ENCODE measurements around the gene PHYHD1.

Gene PHYHD1

DNA sequence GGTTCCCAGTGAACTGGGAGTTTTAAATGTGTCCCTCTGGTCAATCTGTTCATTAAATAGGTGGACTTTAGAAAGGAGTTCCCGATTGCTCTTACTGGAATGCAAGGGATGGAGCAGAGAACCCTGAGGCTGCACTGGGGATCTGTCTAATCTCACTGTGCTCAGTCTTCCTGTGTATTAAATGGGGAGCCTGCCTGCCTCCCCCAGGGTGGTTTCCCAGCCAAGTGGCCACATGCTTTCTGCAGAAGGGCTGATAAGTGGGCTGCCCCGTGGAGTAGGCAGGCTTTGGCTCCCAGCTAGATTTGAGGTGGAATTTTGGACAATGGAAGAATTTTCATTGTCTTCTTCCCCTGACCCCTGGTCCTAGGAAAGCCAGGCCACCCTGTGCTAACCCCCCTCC, 14.0 kb upstream of the PHYHD1 start:
- Histone ChIP-seq H3K4me2 (ENCODE audit: low read length) (no peak overlapping the region), H3K9me3 (ENCODE audit: control insufficient read depth, insufficient read depth, low read length) (no peaks in the 10 kb centered on the region), H3F3A (ENCODE audit: control insufficient read depth, insufficient read depth) (no peaks in the 10 kb centered on the region), H3K27ac (ENCODE audit: low read depth, low read length) (no peak overlapping the region), H3K4me3 (ENCODE audit: low read length) (no peak overlapping the region), H3K27me3 (ENCODE audit: control insufficient read depth, low read length) (no peaks in the 10 kb centered on the region), H3K36me3 (ENCODE audit: control insufficient read depth, low read length) (peaks cover 30% of the 10 kb centered on the region), H3K79me2 (ENCODE audit: control insufficient read depth, low read length) (peaks cover 7% of the 10 kb centered on the region), H3K4me1 (ENCODE audit: control insufficient read depth, low read length) (peaks cover 15% of the 10 kb centered on the region), H4K20me1 (ENCODE audit: control insufficient read depth, insufficient read depth, low read depth, low read length) (no peaks in the 10 kb centered on the region), H3K9me2 (replicated peaks; ENCODE audit: control insufficient read depth, low read length) (no peaks in the 10 kb centered on the region)
- TF ChIP-seq EZH2phosphoT487 (IDR thresholded peaks at IDR 0.05; ENCODE audit: borderline replicate concordance, low read length): no peak
- TF ChIP-seq, protein P1, sequence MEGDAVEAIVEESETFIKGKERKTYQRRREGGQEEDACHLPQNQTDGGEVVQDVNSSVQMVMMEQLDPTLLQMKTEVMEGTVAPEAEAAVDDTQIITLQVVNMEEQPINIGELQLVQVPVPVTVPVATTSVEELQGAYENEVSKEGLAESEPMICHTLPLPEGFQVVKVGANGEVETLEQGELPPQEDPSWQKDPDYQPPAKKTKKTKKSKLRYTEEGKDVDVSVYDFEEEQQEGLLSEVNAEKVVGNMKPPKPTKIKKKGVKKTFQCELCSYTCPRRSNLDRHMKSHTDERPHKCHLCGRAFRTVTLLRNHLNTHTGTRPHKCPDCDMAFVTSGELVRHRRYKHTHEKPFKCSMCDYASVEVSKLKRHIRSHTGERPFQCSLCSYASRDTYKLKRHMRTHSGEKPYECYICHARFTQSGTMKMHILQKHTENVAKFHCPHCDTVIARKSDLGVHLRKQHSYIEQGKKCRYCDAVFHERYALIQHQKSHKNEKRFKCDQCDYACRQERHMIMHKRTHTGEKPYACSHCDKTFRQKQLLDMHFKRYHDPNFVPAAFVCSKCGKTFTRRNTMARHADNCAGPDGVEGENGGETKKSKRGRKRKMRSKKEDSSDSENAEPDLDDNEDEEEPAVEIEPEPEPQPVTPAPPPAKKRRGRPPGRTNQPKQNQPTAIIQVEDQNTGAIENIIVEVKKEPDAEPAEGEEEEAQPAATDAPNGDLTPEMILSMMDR (IDR thresholded peaks at IDR 0.05; ENCODE audit: low read depth, low read length, poor library complexity, severe bottlenecking): no peak

DNA sequence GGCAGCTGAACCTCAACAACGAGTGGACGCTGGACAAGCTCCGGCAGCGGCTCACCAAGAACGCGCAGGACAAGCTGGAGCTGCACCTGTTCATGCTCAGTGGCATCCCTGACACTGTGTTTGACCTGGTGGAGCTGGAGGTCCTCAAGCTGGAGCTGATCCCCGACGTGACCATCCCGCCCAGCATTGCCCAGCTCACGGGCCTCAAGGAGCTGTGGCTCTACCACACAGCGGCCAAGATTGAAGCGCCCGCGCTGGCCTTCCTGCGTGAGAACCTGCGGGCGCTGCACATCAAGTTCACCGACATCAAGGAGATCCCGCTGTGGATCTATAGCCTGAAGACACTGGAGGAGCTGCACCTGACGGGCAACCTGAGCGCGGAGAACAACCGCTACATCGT, 12.4 kb upstream of the PHYHD1 start:
- H4K20me1 ChIP-seq (ENCODE audit: control insufficient read depth, insufficient read depth, low read depth, low read length): no peaks in the 10 kb centered on the region
- H3K9me2 ChIP-seq (replicated peaks; ENCODE audit: control insufficient read depth, low read length): no peaks in the 10 kb centered on the region
- no peaks in the 10 kb centered on the region for H3K9me3 ChIP-seq (ENCODE audit: control insufficient read depth, insufficient read depth, low read length)
- H3K36me3 ChIP-seq (ENCODE audit: control insufficient read depth, low read length): peaks cover 30% of the 10 kb centered on the region
- H3F3A ChIP-seq (ENCODE audit: control insufficient read depth, insufficient read depth): no peaks in the 10 kb centered on the region
- peaks cover 12% of the 10 kb centered on the region; the same call in 1 of the 2 replicates for H3K79me2 ChIP-seq (ENCODE audit: control insufficient read depth, low read length)
- no peak overlapping the region for H3K4me2 ChIP-seq (ENCODE audit: low read length)
- H3K27ac ChIP-seq (ENCODE audit: low read depth, low read length): no peak overlapping the region
- no peaks in the 10 kb centered on the region for H3K4me1 ChIP-seq (ENCODE audit: control insufficient read depth, low read length)
- TF ChIP-seq, protein P1 (IDR thresholded peaks at IDR 0.05; ENCODE audit: low read depth, low read length, poor library complexity, severe bottlenecking): no peak
- TF ChIP-seq EZH2phosphoT487 (IDR thresholded peaks at IDR 0.05; ENCODE audit: borderline replicate concordance, low read length): no peak
- no peak overlapping the region for H3K4me3 ChIP-seq (ENCODE audit: low read length)
- H3K27me3 ChIP-seq (ENCODE audit: control insufficient read depth, low read length): no peaks in the 10 kb centered on the region

DNA sequence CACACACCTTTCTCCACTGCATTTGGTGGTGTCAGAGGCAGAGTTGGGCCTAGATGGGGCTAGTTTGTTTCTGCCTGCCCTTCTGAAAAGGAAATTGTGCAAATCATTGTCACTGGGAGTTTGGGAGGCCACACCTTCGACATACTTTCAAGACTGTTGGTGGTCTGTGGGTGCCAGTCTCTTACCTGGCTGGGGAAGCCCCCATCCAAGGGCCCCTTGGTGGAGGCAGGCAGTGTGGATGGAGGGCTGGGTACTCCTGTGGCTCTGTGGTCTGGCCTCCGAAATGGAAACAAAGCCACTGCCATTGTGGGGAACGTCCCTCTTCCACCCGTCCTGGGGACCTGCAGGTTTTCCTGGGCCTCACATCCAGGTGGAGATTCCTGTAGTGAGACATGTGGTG, 10.9 kb upstream of the PHYHD1 start:
- Histone ChIP-seq H3K27ac (ENCODE audit: low read depth, low read length) (no peak overlapping the region), H3K36me3 (ENCODE audit: control insufficient read depth, low read length) (peaks cover 30% of the 10 kb centered on the region), H3K4me2 (ENCODE audit: low read length) (no peak overlapping the region), H3K9me3 (ENCODE audit: control insufficient read depth, insufficient read depth, low read length) (no peaks in the 10 kb centered on the region), H3K27me3 (ENCODE audit: control insufficient read depth, low read length) (no peaks in the 10 kb centered on the region), H3F3A (ENCODE audit: control insufficient read depth, insufficient read depth) (no peaks in the 10 kb centered on the region), H3K4me3 (ENCODE audit: low read length) (no peak overlapping the region), H3K9me2 (replicated peaks; ENCODE audit: control insufficient read depth, low read length) (no peaks in the 10 kb centered on the region), H3K4me1 (ENCODE audit: control insufficient read depth, low read length) (no peaks in the 10 kb centered on the region), H3K79me2 (ENCODE audit: control insufficient read depth, low read length) (peaks cover 12% of the 10 kb centered on the region; the same call in 1 of the 2 replicates), H4K20me1 (ENCODE audit: control insufficient read depth, insufficient read depth, low read depth, low read length) (no peaks in the 10 kb centered on the region)
- TF ChIP-seq, protein P1 (IDR thresholded peaks at IDR 0.05; ENCODE audit: low read depth, low read length, poor library complexity, severe bottlenecking): no peak
- TF ChIP-seq EZH2phosphoT487 (IDR thresholded peaks at IDR 0.05; ENCODE audit: borderline replicate concordance, low read length): no peak

Data from DOHH2 (cell line).